WTC11 (cell line): ENCODE measurements around the gene CCDC127. TPM values are rescaled to one million over a fixed set of nuclear protein-coding genes. Genes with fewer than 3 reads are reported as not detected.

ENCODE experiments used
- ATAC-seq: fragments of 200-7000 bp; cut with Tn5 transposase; 2 replicates; pipeline ENCODE4 v1.10.0; 2021; ENCODE audit warnings: mild to moderate bottlenecking, moderate library complexity
- CTCF ChIA-PET: fragments of 300-600 bp; sonication (Branson Sonifier 250); formaldehyde crosslinking; loops from one replicate; lab custom pipeline; 2021; ENCODE audit warnings: antibody characterized with exemption; lab: Charles Lee
- POLR2A ChIA-PET: fragments of 350-600 bp; sonication (Branson Sonifier 250); formaldehyde crosslinking; loops from one replicate; lab custom pipeline; 2021; ENCODE audit warnings: antibody characterized with exemption; lab: Charles Lee
- DNase-seq: peaks from one replicate; pipeline ENCODE4 v3.0.0; 2021; ENCODE audit warnings: low spot score
- H3K27ac Mint-ChIP-seq: 2 replicates; pipeline ENCODE4 v1.8.0; 2021; ENCODE audit warnings: mixed read lengths
- H3K27me3 Mint-ChIP-seq: 2 replicates; pipeline ENCODE4 v1.8.0; 2021; ENCODE audit warnings: low read depth, mild to moderate bottlenecking, moderate library complexity, mixed read lengths
- H3K36me3 Mint-ChIP-seq: 2 replicates; pipeline ENCODE4 v1.8.0; 2021; ENCODE audit warnings: mixed read lengths
- H3K4me1 Mint-ChIP-seq: 2 replicates; pipeline ENCODE4 v1.8.0; 2022; ENCODE audit warnings: mixed read lengths
- H3K4me3 Mint-ChIP-seq: 2 replicates; pipeline ENCODE4 v1.8.0; 2021; ENCODE audit warnings: mild to moderate bottlenecking, moderate library complexity, mixed read lengths
- H3K9me3 Mint-ChIP-seq: 2 replicates; pipeline ENCODE4 v1.8.0; 2021; ENCODE audit warnings: mixed read lengths
- ATF2 ChIP-seq: sonication (generic); formaldehyde crosslinking; IDR thresholded peaks from 2 replicates; pipeline ENCODE4 v1.8.1; 2022; ENCODE audit warnings: low read depth, missing genetic modification reagents, borderline replicate concordance
- ESRRA ChIP-seq: sonication (generic); formaldehyde crosslinking; IDR thresholded peaks from 2 replicates; pipeline ENCODE4 v1.8.1; 2022; ENCODE audit warnings: mild to moderate bottlenecking, missing genetic modification reagents, borderline replicate concordance
- ETV6 ChIP-seq: sonication (generic); formaldehyde crosslinking; IDR thresholded peaks from 2 replicates; pipeline ENCODE4 v1.8.1; 2022; ENCODE audit warnings: mild to moderate bottlenecking, missing genetic modification reagents
- IRF2 ChIP-seq: sonication (generic); formaldehyde crosslinking; IDR thresholded peaks from 2 replicates; pipeline ENCODE4 v1.8.0; 2022; ENCODE audit warnings: low read depth, missing genetic modification reagents, borderline replicate concordance
- JAZF1 ChIP-seq: fragments of 250-450 bp; sonication (Bioruptor Pico); IDR thresholded peaks from 2 replicates; pipeline ENCODE4 v1.9.0; 2021; ENCODE audit warnings: moderate library complexity, mild to moderate bottlenecking, inconsistent platforms
- NFATC4 ChIP-seq: fragments of 250-450 bp; sonication (Bioruptor Pico); IDR thresholded peaks from 2 replicates; pipeline ENCODE4 v1.9.0; 2021; ENCODE audit warnings: mild to moderate bottlenecking
- NFE2L1 ChIP-seq: sonication (generic); formaldehyde crosslinking; IDR thresholded peaks from 2 replicates; pipeline ENCODE4 v1.8.1; 2023; ENCODE audit warnings: missing genetic modification reagents
- NR3C1 ChIP-seq: sonication (generic); formaldehyde crosslinking; conservative IDR thresholded peaks from 2 replicates; pipeline ENCODE4 v1.8.1; 2023; ENCODE audit warnings: low read depth, mild to moderate bottlenecking, missing genetic modification reagents
- PRRX2 ChIP-seq: fragments of 250-450 bp; sonication (Bioruptor Pico); IDR thresholded peaks from 2 replicates; pipeline ENCODE4 v1.8.0; 2021; ENCODE audit warnings: mild to moderate bottlenecking
- RELA ChIP-seq: sonication (generic); formaldehyde crosslinking; IDR thresholded peaks from 2 replicates; pipeline ENCODE4 v1.8.1; 2022; ENCODE audit warnings: missing genetic modification reagents, mild to moderate bottlenecking, borderline replicate concordance
- SMAD4 ChIP-seq: sonication (generic); formaldehyde crosslinking; IDR thresholded peaks from 2 replicates; pipeline ENCODE4 v1.8.0; 2022; ENCODE audit warnings: mild to moderate bottlenecking, missing genetic modification reagents
- TCF7 ChIP-seq: sonication (generic); formaldehyde crosslinking; IDR thresholded peaks from 2 replicates; pipeline ENCODE4 v1.8.0; 2022; ENCODE audit warnings: mild to moderate bottlenecking, low read depth, missing genetic modification reagents, moderate library complexity
- USF2 ChIP-seq: sonication (generic); formaldehyde crosslinking; IDR thresholded peaks from 2 replicates; pipeline ENCODE4 v1.8.1; 2023; ENCODE audit warnings: mild to moderate bottlenecking, missing genetic modification reagents, moderate library complexity
- ZNF121 ChIP-seq: sonication (generic); formaldehyde crosslinking; IDR thresholded peaks from 2 replicates; pipeline ENCODE4 v1.8.0; 2023; ENCODE audit warnings: missing genetic modification reagents
- ZNF219 ChIP-seq: sonication (generic); formaldehyde crosslinking; IDR thresholded peaks from 2 replicates; pipeline ENCODE4 v1.8.0; 2023; ENCODE audit warnings: missing genetic modification reagents, mild to moderate bottlenecking, borderline replicate concordance
- ZNF232 ChIP-seq: sonication (generic); formaldehyde crosslinking; IDR thresholded peaks from 2 replicates; pipeline ENCODE4 v1.8.0; 2022; ENCODE audit warnings: mild to moderate bottlenecking, missing genetic modification reagents
- ZNF317 ChIP-seq: sonication (generic); formaldehyde crosslinking; IDR thresholded peaks from 2 replicates; pipeline ENCODE4 v1.8.1; 2023; ENCODE audit warnings: low read depth, mild to moderate bottlenecking, moderate library complexity, missing genetic modification reagents, borderline replicate concordance
- ZNF396 ChIP-seq: fragments of 250-450 bp; sonication (Bioruptor Pico); IDR thresholded peaks from 2 replicates; pipeline ENCODE4 v1.8.0; 2021; ENCODE audit warnings: mild to moderate bottlenecking, moderate library complexity, borderline replicate concordance
- ZNF671 ChIP-seq: fragments of 250-450 bp; sonication (Bioruptor Pico); IDR thresholded peaks from 2 replicates; pipeline ENCODE4 v1.8.0; 2021; ENCODE audit warnings: mild to moderate bottlenecking
- total RNA-seq: library from RNA; stranded (reverse); gene quantifications from 3 replicates; pipeline ENCODE4 v1.2.3, GENCODE V29; 2021
- TF ChIP-seq, protein P1 (sequence below): sonication (generic); formaldehyde crosslinking; IDR thresholded peaks from 2 replicates; pipeline ENCODE4 v1.8.1; 2023; ENCODE audit warnings: mild to moderate bottlenecking, missing genetic modification reagents, moderate library complexity
- TF ChIP-seq, protein P2 (sequence below): fragments of 200-600 bp; IDR thresholded peaks from 2 replicates; pipeline ENCODE4 v1.8.0; 2022; ENCODE audit warnings: antibody characterized with exemption
- TF ChIP-seq, protein P3 (sequence below): fragments of 250-450 bp; sonication (Bioruptor Pico); IDR thresholded peaks from 2 replicates; pipeline ENCODE4 v1.9.0; 2021; ENCODE audit warnings: moderate library complexity, mild to moderate bottlenecking, inconsistent platforms, borderline replicate concordance
- TF ChIP-seq, protein P4 (sequence below): sonication (generic); formaldehyde crosslinking; IDR thresholded peaks from 2 replicates; pipeline ENCODE4 v1.8.0; 2023; ENCODE audit warnings: mild to moderate bottlenecking, missing genetic modification reagents
- TF ChIP-seq, protein P5 (sequence below): sonication (generic); formaldehyde crosslinking; IDR thresholded peaks from 2 replicates; pipeline ENCODE4 v1.8.1; 2023; ENCODE audit warnings: mild to moderate bottlenecking, missing genetic modification reagents
- TF ChIP-seq, protein P6 (sequence below): fragments of 250-450 bp; sonication (Bioruptor Pico); IDR thresholded peaks from 2 replicates; pipeline ENCODE4 v1.9.0; 2021; ENCODE audit warnings: mild to moderate bottlenecking

The CCDC127 gene
- total RNA-seq, 1 experiment from 2014 or later = 5.3 TPM

DNA sequence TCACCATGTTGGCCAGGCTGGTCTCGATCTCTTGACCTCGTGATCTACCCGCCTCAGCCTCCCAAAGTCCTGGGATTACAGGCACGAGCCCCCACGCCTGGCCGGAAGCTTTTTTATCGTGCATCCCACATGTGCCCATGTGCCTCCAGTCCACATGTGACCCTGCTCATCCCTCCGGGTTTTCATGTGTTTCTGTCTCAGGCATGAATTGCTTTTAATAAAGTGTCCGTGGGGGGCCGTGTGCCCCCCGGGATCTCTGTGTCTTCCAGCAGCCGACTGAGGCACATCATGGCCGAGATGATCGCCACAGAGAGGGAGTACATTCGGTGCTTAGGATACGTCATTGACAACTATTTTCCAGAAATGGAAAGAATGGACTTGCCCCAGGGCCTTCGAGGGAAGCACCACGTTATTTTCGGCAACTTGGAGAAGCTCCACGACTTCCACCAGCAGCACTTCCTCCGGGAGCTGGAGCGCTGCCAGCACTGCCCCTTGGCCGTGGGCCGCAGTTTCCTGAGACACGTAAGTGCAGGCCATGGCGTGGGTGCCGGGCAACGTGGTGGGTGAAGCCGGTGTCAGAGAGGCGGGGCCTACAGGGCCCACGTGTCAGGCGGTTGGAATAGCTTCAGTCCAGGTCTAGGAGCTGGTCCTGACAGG lies 48.8 kb downstream of the CCDC127 start:
- Mint-ChIP-seq H3K36me3 (peaks cover 27% of the 10 kb centered on the region), H3K27me3 (no peaks in the 10 kb centered on the region), H3K4me1 (no peaks in the 10 kb centered on the region), H3K27ac (no peak overlapping the region), H3K4me3 (no peak overlapping the region), H3K9me3 (peaks cover 7% of the 10 kb centered on the region)
- no peak for ATAC-seq
- TF ChIP-seq ZNF121 (CRISPR knock-in tag) (no peak), NR3C1 (CRISPR knock-in tag) (no peak), NFE2L1 (no peak), TCF7 (CRISPR knock-in tag) (no peak), ATF2 (CRISPR knock-in tag) (no peak), ESRRA (CRISPR knock-in tag) (no peak), ETV6 (CRISPR knock-in tag) (no peak), ZNF671 (CRISPR knock-in tag) (no peak), IRF2 (CRISPR knock-in tag) (no peak), ZNF396 (CRISPR knock-in tag) (no peak), NFATC4 (no peak), RELA (CRISPR knock-in tag) (no peak), SMAD4 (CRISPR knock-in tag) (no peak), ZNF219 (CRISPR knock-in tag) (no peak), JAZF1 (CRISPR knock-in tag) (no peak), ZNF232 (CRISPR knock-in tag) (no peak)
- TF ChIP-seq, protein P1, sequence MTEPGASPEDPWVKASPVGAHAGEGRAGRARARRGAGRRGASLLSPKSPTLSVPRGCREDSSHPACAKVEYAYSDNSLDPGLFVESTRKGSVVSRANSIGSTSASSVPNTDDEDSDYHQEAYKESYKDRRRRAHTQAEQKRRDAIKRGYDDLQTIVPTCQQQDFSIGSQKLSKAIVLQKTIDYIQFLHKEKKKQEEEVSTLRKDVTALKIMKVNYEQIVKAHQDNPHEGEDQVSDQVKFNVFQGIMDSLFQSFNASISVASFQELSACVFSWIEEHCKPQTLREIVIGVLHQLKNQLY (CRISPR knock-in tag) = no peak
- TF ChIP-seq, protein P2, sequence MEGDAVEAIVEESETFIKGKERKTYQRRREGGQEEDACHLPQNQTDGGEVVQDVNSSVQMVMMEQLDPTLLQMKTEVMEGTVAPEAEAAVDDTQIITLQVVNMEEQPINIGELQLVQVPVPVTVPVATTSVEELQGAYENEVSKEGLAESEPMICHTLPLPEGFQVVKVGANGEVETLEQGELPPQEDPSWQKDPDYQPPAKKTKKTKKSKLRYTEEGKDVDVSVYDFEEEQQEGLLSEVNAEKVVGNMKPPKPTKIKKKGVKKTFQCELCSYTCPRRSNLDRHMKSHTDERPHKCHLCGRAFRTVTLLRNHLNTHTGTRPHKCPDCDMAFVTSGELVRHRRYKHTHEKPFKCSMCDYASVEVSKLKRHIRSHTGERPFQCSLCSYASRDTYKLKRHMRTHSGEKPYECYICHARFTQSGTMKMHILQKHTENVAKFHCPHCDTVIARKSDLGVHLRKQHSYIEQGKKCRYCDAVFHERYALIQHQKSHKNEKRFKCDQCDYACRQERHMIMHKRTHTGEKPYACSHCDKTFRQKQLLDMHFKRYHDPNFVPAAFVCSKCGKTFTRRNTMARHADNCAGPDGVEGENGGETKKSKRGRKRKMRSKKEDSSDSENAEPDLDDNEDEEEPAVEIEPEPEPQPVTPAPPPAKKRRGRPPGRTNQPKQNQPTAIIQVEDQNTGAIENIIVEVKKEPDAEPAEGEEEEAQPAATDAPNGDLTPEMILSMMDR = no peak
- TF ChIP-seq, protein P3, sequence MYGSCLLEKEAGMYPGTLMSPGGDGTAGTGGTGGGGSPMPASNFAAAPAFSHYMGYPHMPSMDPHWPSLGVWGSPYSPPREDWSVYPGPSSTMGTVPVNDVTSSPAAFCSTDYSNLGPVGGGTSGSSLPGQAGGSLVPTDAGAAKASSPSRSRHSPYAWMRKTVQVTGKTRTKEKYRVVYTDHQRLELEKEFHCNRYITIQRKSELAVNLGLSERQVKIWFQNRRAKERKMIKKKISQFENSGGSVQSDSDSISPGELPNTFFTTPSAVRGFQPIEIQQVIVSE (CRISPR knock-in tag) = no peak
- POLR2A ChIA-PET = no interaction called here
- CTCF ChIA-PET = interaction anchor here (0.9 to 2.3 kb wide), 3 partner anchors 10 to 278 kb away, joined by 3 to 9 read pairs (median 3); no protein-coding TSS in a partner anchor
- DNase-seq = no peak

DNA sequence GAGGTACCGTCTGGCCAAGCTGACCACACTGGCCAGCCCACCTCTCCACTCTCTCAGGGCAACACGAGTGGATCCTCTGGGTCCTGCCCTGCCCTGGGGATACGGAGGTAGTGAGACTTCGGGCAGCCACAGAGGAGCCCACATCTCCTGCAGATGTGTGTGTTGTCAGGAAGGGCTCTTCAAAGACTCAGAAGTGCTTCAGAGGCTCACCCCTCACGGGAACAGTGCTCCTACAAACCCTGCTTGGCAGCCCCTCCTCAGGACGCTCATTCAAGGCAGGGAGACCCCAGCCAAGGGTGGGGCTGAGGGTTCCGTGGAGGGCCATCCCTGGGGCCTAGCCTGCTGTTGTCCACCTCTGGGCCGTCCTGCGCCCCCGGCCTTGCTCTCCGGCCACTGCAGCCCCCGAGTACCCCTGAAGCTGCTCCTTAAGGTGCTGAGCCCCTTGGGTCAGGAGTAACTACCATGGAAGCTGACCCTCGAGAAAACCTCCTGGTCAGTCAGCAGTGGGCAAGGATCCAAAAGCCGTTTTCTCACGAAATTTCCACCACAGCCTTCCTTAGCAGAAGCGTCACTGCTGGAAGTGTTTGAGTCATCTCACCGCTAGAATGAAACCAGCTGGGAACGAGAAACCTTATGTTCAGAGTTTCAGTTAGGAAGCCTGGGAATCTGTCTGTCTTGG lies 49.8 kb downstream of the CCDC127 start:
- peak overlapping the region; percentile 55; the same call in 1 of the 2 replicates for H3K27ac Mint-ChIP-seq
- CTCF ChIA-PET = interaction anchor here (2.3 kb wide), 1 partner anchor 20 kb away, joined by 9 read pairs; no protein-coding TSS in a partner anchor
- DNase-seq = peak; percentile 6
- ATAC-seq = no peak
- no peaks in the 10 kb centered on the region for H3K4me1 Mint-ChIP-seq
- H3K27me3 Mint-ChIP-seq = no peaks in the 10 kb centered on the region
- peaks cover 29% of the 10 kb centered on the region for H3K36me3 Mint-ChIP-seq
- H3K9me3 Mint-ChIP-seq = peaks cover 12% of the 10 kb centered on the region
- POLR2A ChIA-PET = no interaction called here
- H3K4me3 Mint-ChIP-seq = no peak overlapping the region
- TF ChIP-seq, protein P4, sequence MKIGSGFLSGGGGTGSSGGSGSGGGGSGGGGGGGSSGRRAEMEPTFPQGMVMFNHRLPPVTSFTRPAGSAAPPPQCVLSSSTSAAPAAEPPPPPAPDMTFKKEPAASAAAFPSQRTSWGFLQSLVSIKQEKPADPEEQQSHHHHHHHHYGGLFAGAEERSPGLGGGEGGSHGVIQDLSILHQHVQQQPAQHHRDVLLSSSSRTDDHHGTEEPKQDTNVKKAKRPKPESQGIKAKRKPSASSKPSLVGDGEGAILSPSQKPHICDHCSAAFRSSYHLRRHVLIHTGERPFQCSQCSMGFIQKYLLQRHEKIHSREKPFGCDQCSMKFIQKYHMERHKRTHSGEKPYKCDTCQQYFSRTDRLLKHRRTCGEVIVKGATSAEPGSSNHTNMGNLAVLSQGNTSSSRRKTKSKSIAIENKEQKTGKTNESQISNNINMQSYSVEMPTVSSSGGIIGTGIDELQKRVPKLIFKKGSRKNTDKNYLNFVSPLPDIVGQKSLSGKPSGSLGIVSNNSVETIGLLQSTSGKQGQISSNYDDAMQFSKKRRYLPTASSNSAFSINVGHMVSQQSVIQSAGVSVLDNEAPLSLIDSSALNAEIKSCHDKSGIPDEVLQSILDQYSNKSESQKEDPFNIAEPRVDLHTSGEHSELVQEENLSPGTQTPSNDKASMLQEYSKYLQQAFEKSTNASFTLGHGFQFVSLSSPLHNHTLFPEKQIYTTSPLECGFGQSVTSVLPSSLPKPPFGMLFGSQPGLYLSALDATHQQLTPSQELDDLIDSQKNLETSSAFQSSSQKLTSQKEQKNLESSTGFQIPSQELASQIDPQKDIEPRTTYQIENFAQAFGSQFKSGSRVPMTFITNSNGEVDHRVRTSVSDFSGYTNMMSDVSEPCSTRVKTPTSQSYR = no peak
- TF ChIP-seq, protein P5, sequence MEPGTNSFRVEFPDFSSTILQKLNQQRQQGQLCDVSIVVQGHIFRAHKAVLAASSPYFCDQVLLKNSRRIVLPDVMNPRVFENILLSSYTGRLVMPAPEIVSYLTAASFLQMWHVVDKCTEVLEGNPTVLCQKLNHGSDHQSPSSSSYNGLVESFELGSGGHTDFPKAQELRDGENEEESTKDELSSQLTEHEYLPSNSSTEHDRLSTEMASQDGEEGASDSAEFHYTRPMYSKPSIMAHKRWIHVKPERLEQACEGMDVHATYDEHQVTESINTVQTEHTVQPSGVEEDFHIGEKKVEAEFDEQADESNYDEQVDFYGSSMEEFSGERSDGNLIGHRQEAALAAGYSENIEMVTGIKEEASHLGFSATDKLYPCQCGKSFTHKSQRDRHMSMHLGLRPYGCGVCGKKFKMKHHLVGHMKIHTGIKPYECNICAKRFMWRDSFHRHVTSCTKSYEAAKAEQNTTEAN = no peak
- TF ChIP-seq, protein P6, sequence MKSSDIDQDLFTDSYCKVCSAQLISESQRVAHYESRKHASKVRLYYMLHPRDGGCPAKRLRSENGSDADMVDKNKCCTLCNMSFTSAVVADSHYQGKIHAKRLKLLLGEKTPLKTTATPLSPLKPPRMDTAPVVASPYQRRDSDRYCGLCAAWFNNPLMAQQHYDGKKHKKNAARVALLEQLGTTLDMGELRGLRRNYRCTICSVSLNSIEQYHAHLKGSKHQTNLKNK = no peak
- TF ChIP-seq IRF2 (CRISPR knock-in tag) (no peak), USF2 (CRISPR knock-in tag) (no peak), ZNF317 (CRISPR knock-in tag) (no peak), ZNF219 (CRISPR knock-in tag) (no peak), PRRX2 (no peak)
